SK-N-MC (cell line): Measurements from ENCODE around the gene PLK5.
"Not testable (repeated sequence)": the region's sequence is repeated elsewhere in the genome, so short reads cannot be mapped to it uniquely, and the experiment has no call there.

Experiments used
- DNase-seq: peaks from one replicate; pipeline ENCODE4 v3.0.0-alpha.2; 2011; ENCODE audit warnings: low read depth, low spot score
- H3K27ac ChIP-seq: fragments of 200-600 bp; sonication (generic); 2 replicates; pipeline ENCODE4 v1.5.1; 2016; ENCODE audit warnings: mixed run types
- H3K36me3 ChIP-seq: fragments of 200-600 bp; sonication (generic); 2 replicates; pipeline ENCODE4 v1.6.1; 2017; ENCODE audit warnings: antibody characterized with exemption, low read length, mixed read lengths; ENCODE audit not compliant: insufficient read depth
- H3K4me3 ChIP-seq: fragments of 200-600 bp; sonication (generic); 2 replicates; pipeline ENCODE4 v1.5.1; 2016
- H3K9ac ChIP-seq: fragments of 200-600 bp; sonication (generic); 2 replicates; pipeline ENCODE4 v1.8.0; 2017; ENCODE audit warnings: mixed run types, mixed read lengths; ENCODE audit not compliant: insufficient read length
- H3K9me3 ChIP-seq: fragments of 200-600 bp; sonication (generic); 2 replicates; pipeline ENCODE4 v1.6.1; 2017; ENCODE audit warnings: low read depth, mild to moderate bottlenecking, antibody characterized with exemption, low read length, moderate library complexity, mixed read lengths
- EZH2 ChIP-seq: fragments of 200-600 bp; sonication (generic); IDR thresholded peaks from one replicate; pipeline ENCODE4 v1.6.1; 2017; ENCODE audit warnings: antibody characterized with exemption
- FOXP2 ChIP-seq: optimal IDR thresholded peaks from 2 replicates; pipeline ENCODE3; 2011; ENCODE audit warnings: mild to moderate bottlenecking, moderate library complexity; ENCODE audit not compliant: insufficient read depth; ENCODE audit errors: extremely low read length, control extremely low read depth
- POLR2AphosphoS5 ChIP-seq: IDR thresholded peaks from 2 replicates; pipeline ENCODE4 v1.6.1; 2012; ENCODE audit warnings: mild to moderate bottlenecking, low read depth, low read length, borderline replicate concordance

Gene PLK5

GRCh38 chr19:1511318-1512317 is 12.3 kb upstream of the PLK5 start:
- H3K4me3 ChIP-seq, result no peak overlapping the region
- no peak overlapping the region for H3K27ac ChIP-seq
- no peak overlapping the region for H3K9ac ChIP-seq
- TF ChIP-seq EZH2 (no peak), POLR2AphosphoS5 (no peak), FOXP2 (no peak)
- no peaks in the 10 kb centered on the region for H3K36me3 ChIP-seq
- no peaks in the 10 kb centered on the region for H3K9me3 ChIP-seq
- no peak for DNase-seq

GRCh38 chr19:1512671-1513498 is 11.0 kb upstream of the PLK5 start, which contains the start of gene ADAMTSL5:
ADAMTSL5 (minus strand) TSS chr19:1513019; CDS start chr19:1510943, 2,076 bp downstream.
- no peak within 1 kb of the TSS for H3K27ac ChIP-seq
- H3K4me3 ChIP-seq, result peak within 1 kb of the TSS; percentile 60
- H3K36me3 ChIP-seq, result no peaks in the 10 kb centered on the region
- H3K9me3 ChIP-seq, result no peaks in the 10 kb centered on the region
- H3K9ac ChIP-seq, result no peak within 1 kb of the TSS
- no peak for DNase-seq
- no peak for TF ChIP-seq FOXP2
- TF ChIP-seq EZH2, result no peak
- TF ChIP-seq POLR2AphosphoS5, result no peak

GRCh38 chr19:1513499-1514294 is 10.2 kb upstream of the PLK5 start:
- Histone ChIP-seq H3K27ac (no peak overlapping the region), H3K4me3 (peak overlapping the region; percentile 59), H3K36me3 (no peaks in the 10 kb centered on the region), H3K9me3 (no peaks in the 10 kb centered on the region), H3K9ac (no peak overlapping the region)
- TF ChIP-seq POLR2AphosphoS5 (no peak), EZH2 (no peak), FOXP2 (no peak)
- no peak for DNase-seq

- Histone ChIP-seq H3K9ac (no peak overlapping the region), H3K9me3 (no peaks in the 10 kb centered on the region), H3K27ac (no peak overlapping the region), H3K4me3 (no peak overlapping the region), H3K36me3 (no peaks in the 10 kb centered on the region)
- no peak for DNase-seq
- TF ChIP-seq POLR2AphosphoS5 (no peak), FOXP2 (no peak), EZH2 (no peak)
Observed at GRCh38 chr19:1514295-1514661, 9.6 kb upstream of the PLK5 start.

GRCh38 chr19:1514986-1515721 is 8.7 kb upstream of the PLK5 start:
- H3K9ac ChIP-seq, result no peak overlapping the region
- no peak for DNase-seq
- H3K4me3 ChIP-seq, result no peak overlapping the region
- TF ChIP-seq POLR2AphosphoS5, result no peak
- TF ChIP-seq FOXP2, result no peak
- TF ChIP-seq EZH2, result no peak
- H3K36me3 ChIP-seq, result no peaks in the 10 kb centered on the region
- H3K27ac ChIP-seq, result no peak overlapping the region
- no peaks in the 10 kb centered on the region for H3K9me3 ChIP-seq

GRCh38 chr19:1516395-1516753 is 7.5 kb upstream of the PLK5 start:
- no peak overlapping the region for H3K4me3 ChIP-seq
- H3K36me3 ChIP-seq, result no peaks in the 10 kb centered on the region
- no peak overlapping the region for H3K9ac ChIP-seq
- no peaks in the 10 kb centered on the region for H3K9me3 ChIP-seq
- TF ChIP-seq POLR2AphosphoS5, result no peak
- no peak for TF ChIP-seq FOXP2
- TF ChIP-seq EZH2, result no peak
- H3K27ac ChIP-seq, result no peak overlapping the region
- DNase-seq, result no peak

GRCh38 chr19:1518471-1518870 is 5.4 kb upstream of the PLK5 start:
- Histone ChIP-seq H3K9me3 (no peaks in the 10 kb centered on the region), H3K4me3 (no peak overlapping the region), H3K27ac (no peak overlapping the region), H3K36me3 (no peaks in the 10 kb centered on the region), H3K9ac (no peak overlapping the region)
- DNase-seq, result no peak
- TF ChIP-seq POLR2AphosphoS5, result no peak
- TF ChIP-seq EZH2, result no peak
- no peak for TF ChIP-seq FOXP2

- H3K27ac ChIP-seq, H3K4me3 ChIP-seq, H3K9ac ChIP-seq, H3K9me3 ChIP-seq, DNase-seq, H3K36me3 ChIP-seq: not testable (repeated sequence)
Observed at GRCh38 chr19:1519802-1520201, 4.1 kb upstream of the PLK5 start.
